Pancreas (tissue), 8 donors: Measurements from ENCODE around the gene STRA8. TPM values are rescaled to one million over a fixed set of nuclear protein-coding genes. Genes with fewer than 3 reads are reported as not detected.

ENCODE experiments used
- microRNA-seq, 2 donors: library from miRNA; unstranded; fragments of <30 nt; microRNA quantifications; one replicate each; pipeline versions ENCODE4 to v1.1.0, GENCODE V29; 2019 to 2020
- polyA plus RNA-seq, 2 donors: library from polyadenylated mRNA; stranded (reverse); fragments of 200-250 nt; gene quantifications; one replicate each; pipeline ENCODE4 v1.2.3, GENCODE V29; 2013
- total RNA-seq, 6 donors: library from RNA; stranded (reverse); fragmentation: NEBNext Ultra II Directional in 4 of 6; extraction: Animal tissue kit (Norgen Biotek cat#: 25700) in 4 of 6; gene quantifications; one replicate each; pipeline versions ENCODE4 v1.2.1 to v1.2.4, GENCODE V29; 2021 to 2023
- donor health status: healthy with polysubstance abuse.
- donor health status: DM: no; HTN: no; CAD: no; lungs with moderate emphysema.
- donor health status: DM: no; HTN: no; CAD: no.
- donor health status: Bipolar disorder and iron deficiency.
- donor health status: DM: yes; HTN: yes; CAD: no.
- donor health status: DM: no; HTN: no; CAD: no.
- donor health status: DM: no; HTN: no; CAD: no.
- donor health status: DM: yes; HTN: yes; CAD: no.

The STRA8 gene
- total and polyA plus RNA-seq, 8 donors, result 0.12 TPM; not detected in 7

Small RNAs within 50 kb of the gene (microRNA-seq; reads per million reads assigned to microRNA genes)
- gene MIR6509, result 1.2 reads per million in 2 donors

Other genes starting within 250 kb of the STRA8 start
- gene AGBL3, start 247.3 kb upstream of the STRA8 start, total RNA-seq, result 1 to 10 TPM in 5 of 6 donors, under 1 TPM in 1; 0.95 to 4.1 (median 2.7) TPM
- gene AGBL3, start 247.3 kb upstream of the STRA8 start, polyA plus RNA-seq, result 1 to 10 TPM in 1 of 2 donors, under 1 TPM in 1; 0.91 to 4.4 TPM
- 10 to 100 TPM in 1 of 6 donors, 1 to 10 TPM in 5; 2.7 to 14.3 (median 4.3) TPM for gene TMEM140, start 85.8 kb upstream of the STRA8 start, total RNA-seq
- gene TMEM140, start 85.8 kb upstream of the STRA8 start, polyA plus RNA-seq, result 1 to 10 TPM; 5.0 to 6.5 TPM
- 10 to 100 TPM; 13.9 to 29.0 (median 21.0) TPM for gene CYREN, start 63.1 kb upstream of the STRA8 start, total RNA-seq
- gene CYREN, start 63.1 kb upstream of the STRA8 start, polyA plus RNA-seq, result 10 to 100 TPM; 25.2 to 28.2 TPM
- 10 to 100 TPM; 17.8 to 28.9 (median 23.0) TPM for gene WDR91, start 22.3 kb upstream of the STRA8 start, total RNA-seq
- 10 to 100 TPM; 43.0 to 47.9 TPM for gene WDR91, start 22.3 kb upstream of the STRA8 start, polyA plus RNA-seq